Activated naive CD4-positive, alpha-beta T cell treated with anti-CD3 and anti-CD28 coated beads for 36 hours (primary cell): Measurements from ENCODE around the gene EDC3. TPM values are rescaled to one million over a fixed set of nuclear protein-coding genes. Genes with fewer than 3 reads are reported as not detected.
"Not testable (repeated sequence)": the region's sequence is repeated elsewhere in the genome, so short reads cannot be mapped to it uniquely, and the experiment has no call there.

Experiments
- CTCF ChIA-PET: fragments of 350-600 bp; sonication (Branson Sonifier 250); formaldehyde crosslinking; loops from one replicate; lab custom pipeline; 2021; ENCODE audit warnings: antibody characterized with exemption; lab: Charles Lee
- DNase-seq: peaks from one replicate; pipeline ENCODE4 v3.0.0-alpha.2; 2020
- H3K27ac Mint-ChIP-seq: one replicate; pipeline ENCODE4 v1.8.0; 2021; ENCODE audit warnings: mild to moderate bottlenecking, mixed read lengths
- H3K27me3 Mint-ChIP-seq: one replicate; pipeline ENCODE4 v1.8.0; 2021; ENCODE audit warnings: low read depth, mixed read lengths
- H3K36me3 Mint-ChIP-seq: one replicate; pipeline ENCODE4 v1.8.0; 2021; ENCODE audit warnings: low read depth, mixed read lengths
- H3K4me1 Mint-ChIP-seq: one replicate; pipeline ENCODE4 v1.8.0; 2021; ENCODE audit warnings: low read depth, mixed read lengths
- H3K4me3 Mint-ChIP-seq: one replicate; pipeline ENCODE4 v1.8.0; 2021; ENCODE audit warnings: mild to moderate bottlenecking, moderate library complexity, mixed read lengths
- H3K9me3 Mint-ChIP-seq: one replicate; pipeline ENCODE4 v1.8.0; 2021; ENCODE audit warnings: mixed read lengths
- intact Hi-C: fragments of 100-400 bp; cut with micrococcal nuclease; formaldehyde crosslinking; loops from one replicate; pipeline ENCODE4 v1.15.1; 2023
- total RNA-seq, 2 experiments: library from RNA; stranded (reverse); gene quantifications; one replicate each; pipeline ENCODE4 v1.2.3, GENCODE V29; 2021

EDC3 gene
- total RNA-seq, 2 experiments from 2014 or later: 33.8 to 37.8 TPM

DNA sequence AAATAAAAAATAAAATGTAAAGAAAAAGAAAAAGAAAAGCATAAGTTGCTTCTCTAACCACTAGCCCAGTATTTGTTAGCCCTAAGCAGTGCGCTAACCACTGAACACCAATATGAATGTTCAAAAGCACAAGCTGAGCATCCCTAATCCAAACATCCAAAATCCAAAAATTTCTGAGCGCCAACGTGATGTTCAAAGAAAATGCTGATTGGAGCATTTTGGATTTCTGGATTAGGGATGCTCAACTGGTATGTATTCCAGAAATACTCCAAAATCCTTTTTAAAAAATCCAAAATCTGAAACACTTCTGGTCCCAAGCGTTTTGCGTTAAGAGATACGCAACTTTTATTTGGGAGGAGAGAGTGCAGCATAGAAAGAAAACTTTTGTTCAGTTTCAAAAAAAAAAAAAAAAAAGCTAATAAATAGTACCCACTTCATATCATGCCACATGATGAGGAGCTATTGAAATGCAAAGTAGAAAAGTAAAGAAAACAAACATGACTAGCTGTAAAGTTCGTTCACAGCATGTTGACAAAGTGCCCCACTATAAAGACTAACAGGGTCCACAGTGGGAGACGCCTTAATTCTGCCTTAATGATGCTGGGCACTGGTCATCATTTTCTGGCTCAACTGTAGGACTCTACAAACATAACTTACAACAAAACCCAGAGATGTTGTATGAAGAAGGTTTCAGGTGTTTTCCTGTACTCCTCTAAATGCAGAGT is 32.4 kb downstream of the EDC3 start:
- Mint-ChIP-seq H3K36me3 (peaks cover under 1% of the 10 kb centered on the region), H3K4me3 (no peak overlapping the region), H3K4me1 (peaks cover 12% of the 10 kb centered on the region), H3K27ac (no peak overlapping the region), H3K9me3 (no peaks in the 10 kb centered on the region), H3K27me3 (no peaks in the 10 kb centered on the region)
- DNase-seq: no peak
- CTCF ChIA-PET: interaction anchor here (0.6 to 1.5 kb wide), 2 partner anchors 29 to 106 kb away, joined by 3 to 7 read pairs; no protein-coding TSS in a partner anchor
- intact Hi-C loops: no loop called here

DNA sequence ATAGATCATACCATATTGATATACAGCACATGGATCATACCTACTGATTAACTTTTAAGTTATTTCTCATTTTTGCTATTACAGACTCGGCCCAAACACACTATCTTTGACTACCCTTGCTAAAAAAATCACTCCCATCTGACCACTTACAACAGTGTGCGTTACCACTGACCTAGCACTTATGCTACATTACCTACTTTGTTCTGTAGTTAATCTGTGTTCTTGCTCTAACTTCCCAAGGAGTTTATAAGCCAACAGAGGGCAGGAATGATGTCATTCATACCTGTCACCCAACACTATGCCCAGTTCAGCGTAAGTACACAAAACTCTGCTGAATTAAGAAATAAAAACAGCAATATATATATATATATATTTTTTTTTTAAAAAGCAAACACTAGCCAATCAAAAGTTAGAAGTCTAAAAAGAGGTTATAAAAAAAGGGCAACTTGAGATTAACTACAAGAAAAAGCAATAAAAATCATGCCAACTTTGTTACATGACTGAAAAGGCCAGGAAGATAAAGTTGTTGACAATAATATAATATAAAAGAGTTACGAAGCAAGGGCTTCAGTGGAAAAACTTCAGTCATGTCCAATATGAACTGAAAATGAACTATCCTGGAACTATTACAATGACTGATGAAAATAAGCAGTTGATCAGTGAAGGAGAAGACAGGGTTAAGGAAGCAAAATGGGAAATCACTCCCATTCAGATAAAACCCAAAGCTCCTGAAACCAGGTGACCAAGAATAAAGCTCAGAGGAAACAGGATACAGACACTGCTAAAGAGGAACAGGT is 33.6 kb downstream of the EDC3 start:
- Mint-ChIP-seq H3K27ac (no peak overlapping the region), H3K27me3 (no peaks in the 10 kb centered on the region), H3K4me1 (peaks cover 19% of the 10 kb centered on the region), H3K4me3 (no peak overlapping the region), H3K36me3 (no peaks in the 10 kb centered on the region), H3K9me3 (no peaks in the 10 kb centered on the region)
- intact Hi-C loops: no loop called here
- CTCF ChIA-PET: no interaction called here
- DNase-seq: no peak

DNA sequence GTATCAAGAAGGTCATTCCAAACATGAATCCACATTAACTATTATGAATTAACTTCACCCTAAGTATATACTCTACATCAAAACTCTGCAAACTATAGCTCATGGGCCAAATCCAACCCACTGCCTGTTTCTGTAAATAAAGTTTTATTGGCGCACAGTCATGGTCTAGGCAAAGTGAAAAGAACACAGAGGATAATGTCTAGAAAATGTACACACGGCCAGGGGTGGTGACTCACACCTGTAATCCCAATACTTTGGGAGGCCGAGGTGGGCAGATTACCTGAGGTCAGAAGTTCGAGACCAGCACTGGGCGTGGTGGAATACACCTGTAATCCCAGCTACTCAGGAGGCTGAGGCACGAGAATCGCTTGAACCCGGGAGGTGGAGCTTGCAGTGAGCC is 34.5 kb downstream of the EDC3 start:
- intact Hi-C loops, H3K9me3 Mint-ChIP-seq, CTCF ChIA-PET, DNase-seq, H3K27me3 Mint-ChIP-seq, H3K4me3 Mint-ChIP-seq, H3K36me3 Mint-ChIP-seq, H3K27ac Mint-ChIP-seq: not testable (repeated sequence)
- peaks cover 19% of the 10 kb centered on the region for H3K4me1 Mint-ChIP-seq

DNA sequence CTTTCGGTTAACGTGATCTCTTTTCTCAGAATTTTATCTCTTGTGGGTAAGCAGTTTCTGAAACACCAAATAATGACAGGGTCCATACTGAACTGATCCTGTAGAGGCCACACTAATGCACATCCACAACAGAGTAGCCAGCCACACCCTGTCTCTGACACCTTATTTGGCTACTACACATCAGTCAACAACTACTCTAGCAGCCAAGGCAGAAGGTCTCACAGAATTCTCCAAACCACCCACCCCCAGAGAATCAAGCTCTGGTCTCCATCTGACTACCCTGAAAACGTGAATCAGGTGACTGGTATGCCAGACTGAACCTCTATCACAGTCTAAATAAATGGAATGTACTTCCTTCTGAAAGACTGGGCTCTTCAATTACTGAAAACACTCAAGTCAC is 38.0 kb downstream of the EDC3 start:
- DNase-seq: no peak
- H3K27me3 Mint-ChIP-seq: no peaks in the 10 kb centered on the region
- intact Hi-C loops: no loop called here
- H3K4me1 Mint-ChIP-seq: peaks cover 20% of the 10 kb centered on the region
- CTCF ChIA-PET: no interaction called here
- H3K4me3 Mint-ChIP-seq: no peak overlapping the region
- H3K27ac Mint-ChIP-seq: no peak overlapping the region
- H3K36me3 Mint-ChIP-seq: peaks cover 2% of the 10 kb centered on the region
- H3K9me3 Mint-ChIP-seq: no peaks in the 10 kb centered on the region

DNA sequence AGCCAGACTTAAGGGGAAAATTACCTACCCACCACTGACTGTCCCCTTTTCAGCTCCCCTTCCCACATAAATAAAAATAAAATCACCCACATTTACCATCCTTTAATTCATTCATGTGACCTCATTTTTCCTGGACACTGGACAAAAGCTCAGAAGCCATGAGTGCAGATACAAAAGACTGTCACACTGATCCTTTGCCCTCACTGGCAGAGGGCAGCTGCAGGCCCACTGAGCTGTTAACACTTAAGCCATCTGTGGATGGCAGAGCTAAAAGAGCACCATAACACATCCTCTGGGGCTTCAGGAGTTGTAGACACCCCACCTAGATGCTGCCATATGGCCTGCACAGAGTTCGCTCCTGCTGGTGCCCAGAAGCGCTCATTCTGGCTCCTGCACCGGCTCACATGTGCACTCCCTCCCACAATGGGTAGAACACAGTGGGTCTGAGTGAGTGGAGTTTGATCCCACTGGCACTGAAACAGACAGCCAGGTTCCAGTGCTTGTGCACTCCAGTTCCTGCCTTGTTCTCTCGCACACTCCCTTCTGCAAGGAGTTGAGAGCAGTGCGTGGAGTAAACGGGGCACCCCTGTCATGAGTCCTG is 38.8 kb downstream of the EDC3 start:
- intact Hi-C loops: no loop called here
- no peak for DNase-seq
- Mint-ChIP-seq H3K4me3 (no peak overlapping the region), H3K4me1 (peaks cover 17% of the 10 kb centered on the region), H3K27ac (no peak overlapping the region), H3K9me3 (no peaks in the 10 kb centered on the region), H3K36me3 (peaks cover 2% of the 10 kb centered on the region), H3K27me3 (no peaks in the 10 kb centered on the region)
- CTCF ChIA-PET: interaction anchor here (0.6 to 1.4 kb wide), 6 partner anchors 22 to 297 kb away, joined by 3 to 6 read pairs (median 4); no protein-coding TSS in a partner anchor

DNA sequence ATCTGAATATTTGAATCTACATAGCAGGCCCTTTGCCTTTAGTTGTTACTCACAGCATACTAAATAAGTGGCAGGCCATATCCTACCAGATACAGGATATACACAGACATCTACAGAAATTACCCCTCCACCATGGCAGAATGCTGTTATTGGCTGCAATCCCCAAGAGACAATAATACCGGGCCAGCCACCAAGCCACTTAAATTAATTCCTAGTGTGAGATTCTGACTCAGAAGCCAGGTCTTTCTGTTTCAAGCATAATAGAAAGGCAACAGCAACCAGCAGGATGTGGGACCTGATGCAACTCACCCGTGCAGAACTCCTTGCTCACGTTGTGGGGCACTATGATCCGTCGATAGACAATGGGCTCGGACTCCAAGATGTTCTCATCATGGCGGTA is 40.4 kb downstream of the EDC3 start:
- Mint-ChIP-seq H3K4me1 (peaks cover 17% of the 10 kb centered on the region), H3K27ac (no peak overlapping the region), H3K9me3 (no peaks in the 10 kb centered on the region), H3K36me3 (peaks cover 8% of the 10 kb centered on the region), H3K27me3 (no peaks in the 10 kb centered on the region), H3K4me3 (no peak overlapping the region)
- CTCF ChIA-PET: interaction anchor here (1.4 kb wide), 1 partner anchor 115 kb away, joined by 3 read pairs; no protein-coding TSS in a partner anchor
- intact Hi-C loops: no loop called here
- peak; percentile 43 for DNase-seq

DNA sequence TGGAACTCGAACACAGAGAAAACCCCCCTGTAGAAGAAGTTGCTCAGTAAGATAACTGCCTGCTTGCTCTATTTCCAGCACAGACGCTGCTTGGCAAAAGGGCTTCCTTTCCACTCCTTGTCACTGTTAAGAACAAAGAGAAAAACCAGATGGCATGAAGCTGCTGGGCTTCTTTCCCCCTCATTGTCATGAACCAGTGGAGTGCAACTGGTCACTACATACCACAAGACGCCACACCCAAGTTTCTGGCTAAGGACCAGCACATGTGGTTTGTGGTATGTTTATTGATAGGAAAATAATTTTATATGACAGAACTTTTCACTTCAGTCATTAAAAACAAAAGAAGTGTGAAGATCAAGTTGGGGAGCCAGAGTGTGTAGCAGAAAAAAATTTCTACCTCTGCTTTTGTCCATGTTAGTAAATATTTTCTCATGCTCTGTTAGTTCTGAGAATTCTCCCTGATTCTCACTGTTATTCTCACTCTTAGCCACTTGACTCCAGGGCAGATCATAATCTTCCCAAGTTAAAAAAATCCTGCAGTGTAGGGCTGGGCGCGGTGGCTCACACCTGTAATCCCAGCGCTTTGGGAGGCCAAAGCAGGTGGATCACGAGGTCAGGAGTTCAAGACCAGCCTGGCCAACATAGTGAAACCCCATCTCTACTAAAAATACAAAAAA is 42.3 kb downstream of the EDC3 start:
- no peak for DNase-seq
- Mint-ChIP-seq H3K27me3 (no peaks in the 10 kb centered on the region), H3K4me3 (no peak overlapping the region), H3K27ac (no peak overlapping the region), H3K4me1 (peaks cover 15% of the 10 kb centered on the region), H3K36me3 (peaks cover 8% of the 10 kb centered on the region), H3K9me3 (no peaks in the 10 kb centered on the region)
- intact Hi-C loops: no loop called here
- CTCF ChIA-PET: interaction anchor here (0.6 to 1.2 kb wide), 2 partner anchors 37 to 287 kb away, joined by 3 to 4 read pairs; no protein-coding TSS in a partner anchor

DNA sequence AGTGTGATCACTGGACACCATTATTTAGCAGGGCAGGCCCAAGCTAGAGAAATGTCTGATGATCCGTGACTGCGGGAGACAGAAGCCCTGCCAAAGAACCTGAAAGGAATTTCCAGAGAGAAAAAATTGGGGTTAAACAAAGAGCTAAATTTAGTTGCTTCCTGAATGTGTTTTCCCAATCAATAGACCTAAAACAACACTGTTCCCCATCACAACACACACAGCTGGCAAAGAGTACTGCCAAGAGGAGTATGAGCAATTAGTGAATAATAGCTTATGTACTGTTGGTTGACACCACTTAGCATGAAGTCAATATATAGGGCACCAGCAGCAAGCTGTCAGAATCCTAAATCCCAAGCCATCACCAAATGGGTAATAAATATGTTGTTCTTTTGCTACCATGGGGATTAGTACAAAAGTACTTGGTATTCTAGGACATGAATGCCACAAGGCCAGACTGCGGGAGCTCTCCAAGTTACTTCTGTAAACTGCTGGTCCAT is 44.5 kb downstream of the EDC3 start:
- Mint-ChIP-seq H3K36me3 (peaks cover 8% of the 10 kb centered on the region), H3K4me3 (no peak overlapping the region), H3K9me3 (no peaks in the 10 kb centered on the region), H3K27ac (no peak overlapping the region), H3K4me1 (peaks cover 8% of the 10 kb centered on the region), H3K27me3 (no peaks in the 10 kb centered on the region)
- intact Hi-C loops: no loop called here
- DNase-seq: no peak
- CTCF ChIA-PET: interaction anchor here (5.5 kb wide), 1 partner anchor 16 kb away, joined by 23 read pairs; no protein-coding TSS in a partner anchor

DNA sequence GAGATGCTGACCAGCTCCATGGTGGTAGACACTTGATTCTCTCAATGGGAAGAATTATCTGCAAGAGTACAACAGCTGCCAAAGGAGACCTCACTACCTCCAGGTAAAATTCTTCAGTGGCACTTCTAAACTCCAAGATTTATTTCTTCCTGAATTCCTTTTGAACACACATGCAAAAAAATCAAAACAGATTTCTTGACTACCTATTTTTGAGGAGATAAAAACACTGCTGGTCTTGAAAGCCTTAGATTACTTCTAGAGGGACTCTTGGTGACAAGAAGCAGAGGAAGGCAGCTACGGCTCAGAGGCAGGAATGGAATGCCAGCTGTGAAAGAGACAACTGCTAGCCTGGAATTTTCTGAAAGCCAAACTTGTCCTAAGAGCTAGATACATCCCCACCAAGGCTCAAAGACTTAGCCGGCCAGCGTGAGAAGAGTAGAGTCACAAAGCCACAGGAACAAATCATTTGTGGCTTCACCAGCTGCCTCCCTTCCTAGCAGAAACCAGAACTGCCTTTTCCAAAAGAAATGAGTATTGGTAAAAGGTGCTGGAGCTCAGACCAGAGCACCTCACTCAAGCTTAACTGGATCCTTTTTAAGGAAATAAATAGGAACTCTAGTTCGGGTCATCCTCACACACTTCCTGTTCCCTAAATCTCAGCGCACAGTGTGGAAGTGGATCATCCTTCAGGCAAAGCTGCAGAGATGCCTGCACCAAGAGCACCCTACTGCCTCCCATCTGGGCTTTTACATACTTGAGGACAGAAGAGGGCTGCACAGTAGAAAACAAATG is 47.6 kb downstream of the EDC3 start:
- Mint-ChIP-seq H3K36me3 (peaks cover 7% of the 10 kb centered on the region), H3K27me3 (no peaks in the 10 kb centered on the region), H3K27ac (no peak overlapping the region), H3K4me3 (no peak overlapping the region), H3K4me1 (peaks cover 3% of the 10 kb centered on the region), H3K9me3 (no peaks in the 10 kb centered on the region)
- DNase-seq: no peak
- intact Hi-C loops: no loop called here
- CTCF ChIA-PET: interaction anchor here (0.7 to 5.5 kb wide), 4 partner anchors 13 to 122 kb away, joined by 4 to 23 read pairs (median 7); no protein-coding TSS in a partner anchor

DNA sequence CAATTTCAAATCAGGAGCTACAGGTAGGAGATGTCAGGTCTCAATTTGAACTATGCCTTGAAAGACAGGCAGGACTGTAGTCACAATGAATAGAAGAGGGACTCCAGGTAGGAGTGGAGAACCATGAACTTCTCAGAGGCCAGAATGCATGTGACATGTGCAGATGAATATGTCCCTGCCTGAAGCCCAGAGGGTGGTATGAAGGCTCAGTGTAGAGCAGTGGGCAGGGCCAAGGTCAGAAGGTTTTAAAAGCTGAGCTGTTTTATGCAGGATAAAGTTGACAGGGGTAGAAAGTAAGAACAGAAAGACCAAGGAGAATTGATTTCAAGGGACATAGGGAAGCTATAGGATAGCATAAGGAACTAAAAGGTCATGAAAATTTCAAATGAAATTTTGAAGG is 49.3 kb downstream of the EDC3 start:
- H3K9me3 Mint-ChIP-seq: no peaks in the 10 kb centered on the region
- no peaks in the 10 kb centered on the region for H3K27me3 Mint-ChIP-seq
- no peak for DNase-seq
- intact Hi-C loops: no loop called here
- CTCF ChIA-PET: interaction anchor here (0.6 to 1.3 kb wide), 6 partner anchors 10 to 263 kb away, joined by 3 to 5 read pairs (median 3); no protein-coding TSS in a partner anchor
- H3K36me3 Mint-ChIP-seq: peaks cover 3% of the 10 kb centered on the region
- H3K4me3 Mint-ChIP-seq: no peak overlapping the region
- peaks cover 14% of the 10 kb centered on the region for H3K4me1 Mint-ChIP-seq
- no peak overlapping the region for H3K27ac Mint-ChIP-seq

DNA sequence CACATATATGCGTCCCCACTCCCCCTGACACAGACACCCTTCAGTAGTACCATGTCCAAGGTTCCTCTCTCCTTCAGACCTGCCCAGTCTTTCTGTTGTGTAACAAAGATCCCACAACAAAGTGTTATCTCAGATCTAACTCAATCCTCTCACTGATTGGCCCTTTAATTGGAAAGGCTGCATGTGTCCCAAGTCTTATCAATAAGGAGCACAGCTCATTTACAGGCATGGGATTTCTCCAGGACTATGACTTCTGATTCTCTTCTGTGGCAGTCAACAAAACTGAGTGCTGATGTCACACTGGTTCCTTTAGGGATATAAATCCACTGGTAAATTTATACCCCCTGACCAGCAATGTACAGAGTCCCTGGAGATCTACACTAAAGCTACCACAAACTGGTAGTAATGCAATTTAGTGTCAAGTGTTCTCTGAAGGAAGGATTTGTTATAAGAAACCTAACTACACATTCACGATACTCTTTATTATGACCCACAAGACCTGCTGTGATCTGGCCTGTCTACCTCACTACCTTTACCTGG is 52.1 kb downstream of the EDC3 start:
- no peak for DNase-seq
- no peaks in the 10 kb centered on the region for H3K9me3 Mint-ChIP-seq
- peak overlapping the region; percentile 46 for H3K27ac Mint-ChIP-seq
- intact Hi-C loops: no loop called here
- peaks cover under 1% of the 10 kb centered on the region for H3K36me3 Mint-ChIP-seq
- peaks cover 19% of the 10 kb centered on the region for H3K4me1 Mint-ChIP-seq
- CTCF ChIA-PET: interaction anchor here (0.6 kb wide), 1 partner anchor 135 kb away, joined by 4 read pairs; no protein-coding TSS in a partner anchor
- H3K4me3 Mint-ChIP-seq: no peak overlapping the region
- H3K27me3 Mint-ChIP-seq: no peaks in the 10 kb centered on the region
